Upper lobe of left lung (tissue), 6 donors: Measurements from ENCODE around the gene ADAP2. TPM values are rescaled to one million over a fixed set of nuclear protein-coding genes. Genes with fewer than 3 reads are reported as not detected.

ENCODE experiments used
- ATAC-seq, 2 donors: fragments of 200-7000 bp; cut with Tn5 transposase; one replicate each; pipeline ENCODE4 v1.9.1; 2022; ENCODE audit warnings: mild to moderate bottlenecking in 2 of 2, moderate library complexity in 2 of 2; ENCODE audit not compliant: low FRiP score in 2 of 2
- DNase-seq, 2 donors: peaks; one replicate each; pipeline ENCODE4 v3.0.0-alpha.2; 2019 to 2020
- H3K27ac ChIP-seq, 4 donors: fragments of 200-600 bp; sonication (generic); one replicate each; pipeline ENCODE4 v1.5.1; 2016 to 2019
- H3K27me3 ChIP-seq, 4 donors: fragments of 200-600 bp; sonication (generic); one replicate each; pipeline ENCODE4 v1.5.1; 2017 to 2019
- H3K36me3 ChIP-seq, 4 donors: fragments of 200-600 bp; sonication (generic); one replicate each; pipeline ENCODE4 v1.5.1; 2016 to 2019
- H3K4me1 ChIP-seq, 4 donors: fragments of 200-600 bp; sonication (generic); one replicate each; pipeline ENCODE4 v1.5.1; 2018 to 2019
- H3K4me3 ChIP-seq, 4 donors: fragments of 200-600 bp; sonication (generic); one replicate each; pipeline ENCODE4 v1.5.1; 2017 to 2019; ENCODE audit warnings: mild to moderate bottlenecking in 2 of 4, moderate library complexity in 1 of 4
- H3K9me3 ChIP-seq, 4 donors: fragments of 200-600 bp; sonication (generic); one replicate each; pipeline ENCODE4 v1.5.1; 2018 to 2019
- CTCF ChIP-seq, 6 experiments: fragments of 450-650 bp in 4 of 6; fragments of 200-600 bp in 2 of 6; sonication (generic) in 2 of 6; IDR thresholded peaks; one replicate each; pipeline ENCODE4 v1.5.1; 2016 to 2019; ENCODE audit warnings: antibody characterized with exemption in 6 of 6
- EP300 ChIP-seq, 4 donors: sonication (generic); formaldehyde crosslinking; IDR thresholded peaks; one replicate each; pipeline ENCODE4 v1.5.1; 2017; ENCODE audit warnings: antibody characterized with exemption in 4 of 4, control low read depth in 2 of 4
- POLR2A ChIP-seq, 4 donors: fragments of 450-650 bp; IDR thresholded peaks; one replicate each; pipeline ENCODE4 v1.5.1; 2016 to 2017; ENCODE audit warnings: antibody characterized with exemption in 4 of 4, mild to moderate bottlenecking in 2 of 4
- POLR2AphosphoS5 ChIP-seq, 2 donors: sonication (generic); formaldehyde crosslinking; IDR thresholded peaks; one replicate each; pipeline ENCODE4 v1.5.1; 2017; ENCODE audit warnings: antibody characterized with exemption in 2 of 2
- WGBS, 2 donors: methylation state at CpG; one replicate each; pipeline ENCODE4 v1.1.5; 2017 to 2018; 5-methylcytosine and 5-hydroxymethylcytosine counted together
- total RNA-seq, 6 donors: library from RNA; depleted of rRNA in 4 of 6; stranded (reverse); fragments of >200 nt in 4 of 6; gene quantifications; one replicate each; pipeline versions ENCODE4 v1.1.0 to v1.2.1, GENCODE V29; 2016 to 2021
- donor health status: DM: no; HTN: no; CAD: no; lungs with moderate emphysema.
- donor health status: DM: no; HTN: yes; CAD: no; lungs with severe emphysema.

Gene ADAP2
- total RNA-seq, 6 donors from 2014 or later: 15.8 to 54.5 (median 25.2) TPM

GRCh38 chr17:30981531-30982519 is 60.1 kb downstream of the ADAP2 start:
- no peaks in the 10 kb centered on the region for H3K4me1 ChIP-seq
- no peak overlapping the region for H3K4me3 ChIP-seq
- H3K36me3 ChIP-seq: peaks cover 3 to 25% (median 19%) of the 10 kb centered on the region in 4 donors
- no peaks in the 10 kb centered on the region for H3K9me3 ChIP-seq
- no peaks in the 10 kb centered on the region for H3K27me3 ChIP-seq
- DNase-seq (no peak), ATAC-seq (no peak)
- no peak for TF ChIP-seq CTCF (IDR thresholded peaks at IDR 0.05)
- no peak for TF ChIP-seq EP300 (IDR thresholded peaks at IDR 0.05)
- no peak for TF ChIP-seq POLR2AphosphoS5 (IDR thresholded peaks at IDR 0.05)
- TF ChIP-seq POLR2A (IDR thresholded peaks at IDR 0.05): no peak
- 81 to 87% methylated on average over 8 of the region's 8 CpGs for WGBS, 2 donors
- H3K27ac ChIP-seq: no peak overlapping the region

DNA sequence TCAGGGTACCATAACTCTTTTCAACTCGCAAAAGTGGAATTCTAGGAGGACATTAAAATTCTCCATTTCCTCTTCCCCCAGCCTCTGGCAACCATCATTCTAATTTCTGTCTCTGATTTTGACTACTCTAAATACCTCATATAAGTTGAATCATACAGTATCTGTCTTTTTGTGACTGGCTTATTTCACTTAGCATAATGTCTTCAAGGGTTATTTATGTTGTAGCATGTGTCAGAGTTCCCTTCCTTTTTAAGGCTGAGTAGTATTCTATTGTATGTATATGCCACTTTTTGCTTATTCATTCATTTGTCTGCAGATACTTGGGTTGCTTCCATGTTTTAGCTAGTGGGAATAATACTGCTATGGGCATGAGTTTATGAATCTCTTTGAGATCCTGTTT is 61.1 kb downstream of the ADAP2 start:
- Histone ChIP-seq H3K9me3 (no peaks in the 10 kb centered on the region), H3K36me3 (peaks cover 3 to 33% (median 25%) of the 10 kb centered on the region in 4 donors), H3K27me3 (no peaks in the 10 kb centered on the region), H3K27ac (no peak overlapping the region), H3K4me3 (no peak overlapping the region), H3K4me1 (no peaks in the 10 kb centered on the region)
- ATAC-seq (no peak), DNase-seq (no peak)
- no peak for TF ChIP-seq CTCF (IDR thresholded peaks at IDR 0.05)
- TF ChIP-seq EP300 (IDR thresholded peaks at IDR 0.05): no peak
- TF ChIP-seq POLR2A (IDR thresholded peaks at IDR 0.05): no peak
- TF ChIP-seq POLR2AphosphoS5 (IDR thresholded peaks at IDR 0.05): no peak
- 91 to 100% methylated on average over 1 of the region's 1 CpG for WGBS, 2 donors

GRCh38 chr17:30990458-30990857 is 68.7 kb downstream of the ADAP2 start:
- DNase-seq: no peak
- Histone ChIP-seq H3K27ac (no peak overlapping the region), H3K4me1 (no peaks in the 10 kb centered on the region), H3K27me3 (no peaks in the 10 kb centered on the region), H3K36me3 (peaks cover 3 to 60% (median 37%) of the 10 kb centered on the region in 4 donors), H3K9me3 (no peaks in the 10 kb centered on the region), H3K4me3 (no peak overlapping the region)
- no peak for ATAC-seq
- no peak for TF ChIP-seq EP300 (IDR thresholded peaks at IDR 0.05)
- TF ChIP-seq POLR2AphosphoS5 (IDR thresholded peaks at IDR 0.05): no peak
- TF ChIP-seq POLR2A (IDR thresholded peaks at IDR 0.05): no peak
- no peak for TF ChIP-seq CTCF (IDR thresholded peaks at IDR 0.05)
- 86 to 89% methylated on average over 3 of the region's 3 CpGs for WGBS, 2 donors

- Histone ChIP-seq H3K27me3 (no peaks in the 10 kb centered on the region), H3K4me1 (no peaks in the 10 kb centered on the region), H3K4me3 (no peak overlapping the region), H3K9me3 (no peaks in the 10 kb centered on the region), H3K27ac (no peak overlapping the region), H3K36me3 (peaks cover 7 to 60% (median 36%) of the 10 kb centered on the region in 4 donors)
- 100% methylated on average over 3 of the region's 3 CpGs for WGBS, 2 donors
- ATAC-seq (no peak), DNase-seq (no peak)
- TF ChIP-seq POLR2AphosphoS5 (IDR thresholded peaks at IDR 0.05) (no peak), CTCF (IDR thresholded peaks at IDR 0.05) (no peak)
Measured at GRCh38 chr17:30992551-30992950, 70.8 kb downstream of the ADAP2 start.
